Dedifferentiated amniotic fluid mesenchymal stem cell (primary cell): ENCODE measurements around the gene CUL3.
"Not testable (repeated sequence)": the region's sequence is repeated elsewhere in the genome, so short reads cannot be mapped to it uniquely, and the experiment has no call there.

ENCODE experiments used
- DNase-seq: peaks from one replicate; pipeline ENCODE4 v3.0.0-alpha.2; 2016; ENCODE audit errors: extremely low spot score

CUL3 gene

GRCh38 chr2:224585211-224586088 is at the start of gene CUL3:
TSS of gene CUL3 (minus strand) at chr2:224585363. CDS start at chr2:224585009, 354 bp downstream.
- DNase-seq = peak; percentile 97

- DNase-seq = no peak
Observed at GRCh38 chr2:224630659-224631550, 45.7 kb upstream of the CUL3 start.

GRCh38 chr2:224628416-224628815 is 43.3 kb upstream of the CUL3 start:
- DNase-seq = no peak

GRCh38 chr2:224626735-224627134 is 41.6 kb upstream of the CUL3 start:
- no peak for DNase-seq

DNA sequence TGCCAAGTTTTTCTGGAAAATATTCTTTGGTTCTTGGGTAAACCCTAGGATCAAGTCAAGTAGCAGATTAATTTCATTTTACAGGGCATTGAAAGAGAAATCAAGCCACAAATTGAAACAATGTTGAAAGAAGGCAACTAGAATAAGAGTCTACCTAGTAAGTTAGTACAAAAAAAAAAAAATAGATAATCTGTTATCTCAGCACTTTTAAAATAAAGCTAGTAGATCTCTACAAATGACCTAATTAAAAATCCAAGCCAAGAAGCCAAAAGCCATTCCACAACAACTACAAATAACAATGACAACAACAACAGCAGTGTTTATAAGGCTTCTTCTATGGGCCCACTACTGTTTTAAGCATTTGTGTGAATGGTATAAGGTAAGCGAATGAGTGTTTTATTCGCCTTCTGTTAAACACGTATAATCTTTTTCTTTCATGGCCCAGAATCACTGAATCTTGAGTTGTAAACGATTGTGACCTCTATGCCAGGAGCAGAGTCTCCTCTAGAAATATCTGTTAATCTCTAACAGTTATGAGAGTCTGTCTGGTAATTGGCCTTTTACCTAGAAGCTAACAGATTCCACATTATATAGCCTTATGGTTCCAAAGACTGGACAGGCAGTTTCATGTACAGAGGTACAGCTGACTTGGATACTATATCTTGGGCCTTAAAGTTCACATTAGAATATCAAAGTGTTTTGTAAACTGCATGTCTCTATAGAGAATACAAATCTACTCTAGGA is 28.6 kb upstream of the CUL3 start:
- no peak for DNase-seq

- DNase-seq = no peak
Observed at GRCh38 chr2:224612578-224612977, 27.4 kb upstream of the CUL3 start.

DNA sequence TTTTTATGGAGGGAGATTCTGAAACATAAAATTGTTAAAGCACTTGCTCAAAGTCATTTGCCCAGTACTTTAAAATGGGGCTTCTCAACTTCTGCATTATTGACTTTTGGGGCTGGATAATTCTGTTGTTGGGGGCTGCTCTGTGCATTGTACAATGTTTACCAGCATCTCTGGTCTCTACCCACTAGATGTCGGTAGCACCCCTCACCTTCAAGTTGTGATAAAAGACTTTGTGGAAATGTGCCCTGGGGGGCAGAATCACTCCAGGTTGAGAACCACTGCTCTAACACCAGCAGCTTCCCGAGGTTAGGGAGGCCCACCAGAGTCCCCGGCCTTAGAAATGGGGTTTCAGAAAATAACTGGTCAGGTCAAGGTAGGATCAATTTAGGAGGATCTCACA is 26.8 kb upstream of the CUL3 start:
- DNase-seq = no peak

DNA sequence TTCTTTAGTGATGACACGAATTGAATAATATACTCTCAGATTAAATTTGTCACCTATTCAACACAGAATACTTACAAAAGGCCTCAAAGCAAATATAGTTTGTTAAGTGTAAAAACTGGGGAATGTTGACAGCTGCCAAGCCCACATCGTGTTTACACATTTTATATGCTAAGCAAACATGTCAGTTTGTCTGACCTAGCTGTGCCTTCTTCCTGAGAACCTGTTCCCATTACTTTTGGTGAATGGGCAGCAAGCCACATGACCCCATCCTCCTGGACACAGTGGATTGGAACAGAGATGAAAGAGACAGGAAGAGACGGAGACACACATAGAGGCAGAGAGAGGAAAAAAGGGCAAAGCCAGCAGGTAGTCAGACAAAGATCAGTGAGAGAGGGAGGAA is 22.9 kb upstream of the CUL3 start:
- no peak for DNase-seq

DNA sequence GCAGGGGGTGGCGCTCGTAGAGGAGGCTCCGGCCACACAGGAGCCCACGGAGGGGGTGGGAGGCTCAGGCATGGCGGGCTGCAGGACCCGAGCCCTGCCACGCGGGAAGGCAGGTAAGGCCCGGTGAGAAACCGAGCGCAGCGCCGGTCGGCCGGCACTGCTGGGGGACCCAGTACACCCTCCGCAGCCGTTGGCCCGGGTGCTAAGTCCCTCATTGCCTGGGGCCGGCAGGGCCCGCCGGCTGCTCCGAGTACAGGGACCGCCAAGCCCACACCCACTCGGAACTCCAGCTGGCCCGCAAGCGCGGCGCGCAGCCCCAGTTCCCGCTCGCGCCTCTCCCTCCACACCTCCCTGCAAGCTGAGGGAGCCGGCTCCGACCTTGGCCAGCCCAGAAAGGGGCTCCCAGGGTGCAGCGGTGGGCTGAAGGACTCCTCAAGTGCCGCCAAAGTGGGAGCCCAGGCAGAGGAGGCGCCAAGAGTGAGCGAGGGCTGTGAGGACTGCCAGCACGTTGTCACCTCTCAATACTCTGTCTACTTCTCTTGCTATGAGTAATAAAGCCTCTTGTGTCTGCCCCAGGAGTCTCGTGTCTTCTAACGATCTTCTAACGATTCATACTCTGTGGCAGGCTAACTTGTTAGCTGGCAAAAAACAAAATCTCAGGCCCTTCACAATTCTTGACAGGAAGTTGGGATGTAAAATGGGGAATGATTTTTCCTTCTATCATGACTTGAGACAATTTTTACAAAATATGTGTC is 18.8 kb upstream of the CUL3 start:
- DNase-seq = not testable (repeated sequence)

- not testable (repeated sequence) for DNase-seq
Observed at GRCh38 chr2:224602778-224603375, 17.7 kb upstream of the CUL3 start.

DNA sequence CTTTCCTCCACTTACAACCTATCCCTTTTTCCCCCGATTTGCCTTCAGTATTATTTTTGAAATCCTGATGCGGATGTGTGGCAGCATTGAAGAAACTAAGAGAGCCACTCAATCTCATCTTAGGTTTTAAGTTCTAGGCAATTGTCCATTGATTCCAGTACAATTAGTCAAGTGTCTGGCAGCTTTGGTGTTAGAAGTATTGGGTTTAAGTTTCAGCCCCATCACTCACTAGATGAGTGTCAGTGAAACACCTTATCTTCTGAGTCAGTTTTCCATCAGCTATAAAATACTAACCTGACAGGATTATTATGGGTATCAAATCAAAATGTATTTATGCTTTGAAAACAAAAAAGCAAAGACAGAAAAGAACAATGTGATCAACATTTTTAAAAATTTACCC is 16.8 kb upstream of the CUL3 start:
- no peak for DNase-seq

GRCh38 chr2:224598678-224599077 is 13.5 kb upstream of the CUL3 start:
- DNase-seq = no peak

DNA sequence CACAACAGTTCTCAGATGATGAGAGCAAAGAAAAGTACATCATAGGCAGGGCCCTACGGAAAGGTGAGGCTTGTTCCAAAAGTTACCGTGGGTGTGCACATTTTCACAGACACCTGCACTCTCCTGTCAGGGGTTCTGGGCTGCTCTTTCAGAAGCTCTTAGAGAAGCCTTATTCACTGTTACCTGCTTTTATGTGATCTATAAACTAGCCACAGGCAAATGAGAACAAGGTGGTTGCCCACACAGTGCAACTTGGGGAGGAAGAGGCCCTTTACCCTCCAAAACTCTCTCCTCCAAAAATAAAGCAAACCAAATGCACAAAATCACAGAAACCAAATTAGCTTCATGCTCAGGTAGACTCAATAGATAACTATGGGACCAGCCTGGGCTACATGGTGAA is 11.1 kb upstream of the CUL3 start:
- no peak for DNase-seq

GRCh38 chr2:224595518-224595917 is 10.4 kb upstream of the CUL3 start:
- DNase-seq = no peak

- no peak for DNase-seq
Observed at GRCh38 chr2:224594840-224595239, 9.7 kb upstream of the CUL3 start.

- DNase-seq = no peak
Observed at GRCh38 chr2:224591220-224591619, 6.1 kb upstream of the CUL3 start.

- DNase-seq = no peak
Observed at GRCh38 chr2:224586127-224586695, 1.0 kb upstream of the CUL3 start.

- DNase-seq = no peak
Observed at GRCh38 chr2:224584785-224585210, 365 bp downstream of the CUL3 start.

GRCh38 chr2:224584111-224584784 is 915 bp downstream of the CUL3 start:
- DNase-seq = peak; percentile 55

DNA sequence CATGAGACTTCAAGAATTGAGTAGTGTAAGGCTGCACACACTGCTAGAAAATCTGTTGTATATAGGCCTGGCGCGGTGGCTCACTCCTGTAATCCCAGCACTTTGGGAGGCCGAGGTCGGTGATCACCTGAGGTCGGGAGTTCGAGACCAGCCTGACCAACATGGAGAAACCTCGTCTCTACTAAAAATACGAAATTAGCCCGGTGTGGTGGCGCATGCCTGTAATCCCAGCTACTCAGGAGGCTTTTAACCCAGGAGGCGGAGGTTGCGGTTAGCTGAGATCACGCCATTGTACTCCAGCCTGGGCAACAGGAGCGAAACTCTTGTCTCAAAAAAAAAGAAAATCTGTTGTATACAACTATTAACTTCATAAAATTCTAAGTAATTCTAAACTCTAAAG is 2.1 kb downstream of the CUL3 start:
- DNase-seq = not testable (repeated sequence)
